HG02938 (cell line): ENCODE results near the gene FOXJ2.
A peak's percentile ranks its signal among the peaks of the same experiment; 100 is the strongest.
"Not testable (repeated sequence)": the region's sequence is repeated elsewhere in the genome, so short reads cannot be mapped to it uniquely, and the experiment has no call there.

Experiments used
- ATAC-seq: cut with Tn5 transposase; IDR thresholded peaks from one replicate; pipeline ENCODE4 v1.9.1; 2021; ENCODE audit warnings: mild to moderate bottlenecking, moderate library complexity; ENCODE audit not compliant: unreplicated experiment

FOXJ2 gene

GRCh38 chr12:8028267-8028666 lies 4.2 kb upstream of the FOXJ2 start:
- no peak for ATAC-seq

GRCh38 chr12:8030189-8030588 lies 2.3 kb upstream of the FOXJ2 start:
- ATAC-seq: no peak

- ATAC-seq: not testable (repeated sequence)
These were observed 1.5 kb upstream of the FOXJ2 start for GRCh38 chr12:8031017-8031416.

GRCh38 chr12:8031872-8032241 lies 659 bp upstream of the FOXJ2 start:
- ATAC-seq: no peak

- ATAC-seq: peak; percentile 8
These were observed 883 bp downstream of the FOXJ2 start for GRCh38 chr12:8033153-8034044.

GRCh38 chr12:8034802-8035201 lies 2.3 kb downstream of the FOXJ2 start:
- no peak for ATAC-seq

- no peak for ATAC-seq
These were observed 3.0 kb downstream of the FOXJ2 start for GRCh38 chr12:8035440-8036010.

GRCh38 chr12:8036346-8036745 lies 3.8 kb downstream of the FOXJ2 start:
- ATAC-seq: no peak

- no peak for ATAC-seq
These were observed 4.6 kb downstream of the FOXJ2 start for GRCh38 chr12:8037046-8037663.

GRCh38 chr12:8037947-8038346 lies 5.4 kb downstream of the FOXJ2 start:
- no peak for ATAC-seq

GRCh38 chr12:8038659-8039114 lies 6.2 kb downstream of the FOXJ2 start:
- no peak for ATAC-seq

GRCh38 chr12:8040791-8041190 lies 8.3 kb downstream of the FOXJ2 start:
- ATAC-seq: no peak

- no peak for ATAC-seq
These were observed 13.7 kb downstream of the FOXJ2 start for GRCh38 chr12:8045952-8046944.

- ATAC-seq: no peak
These were observed 15.3 kb downstream of the FOXJ2 start for GRCh38 chr12:8047842-8048241.

GRCh38 chr12:8048906-8049305 lies 16.4 kb downstream of the FOXJ2 start:
- no peak for ATAC-seq

- no peak for ATAC-seq
These were observed 18.2 kb downstream of the FOXJ2 start for GRCh38 chr12:8050600-8051250.

- ATAC-seq: no peak
These were observed 20.2 kb downstream of the FOXJ2 start for GRCh38 chr12:8052679-8053078.

GRCh38 chr12:8054816-8055215 lies 22.3 kb downstream of the FOXJ2 start:
- no peak for ATAC-seq

- no peak for ATAC-seq
These were observed 24.8 kb downstream of the FOXJ2 start for GRCh38 chr12:8057306-8057705.

- no peak for ATAC-seq
These were observed 25.3 kb downstream of the FOXJ2 start for GRCh38 chr12:8057839-8058238.
